Tibial nerve (tissue), 3 donors: ENCODE measurements around the gene SOX30.

Experiments
- POLR2A ChIP-seq, 2 donors: fragments of 450-650 bp; IDR thresholded peaks; one replicate each; pipeline ENCODE4 v1.6.1; 2017; ENCODE audit warnings: antibody characterized with exemption in 2 of 2, mild to moderate bottlenecking in 2 of 2, moderate library complexity in 2 of 2
- TF ChIP-seq, protein P1 (sequence below), 5 experiments: fragments of 200-600 bp in 3 of 5; fragments of 450-650 bp in 2 of 5; sonication (generic) in 3 of 5; IDR thresholded peaks; one replicate each; pipeline ENCODE4 v1.5.1; 2016 to 2019; ENCODE audit warnings: antibody characterized with exemption in 5 of 5, mild to moderate bottlenecking in 3 of 5, moderate library complexity in 2 of 5

DNA sequence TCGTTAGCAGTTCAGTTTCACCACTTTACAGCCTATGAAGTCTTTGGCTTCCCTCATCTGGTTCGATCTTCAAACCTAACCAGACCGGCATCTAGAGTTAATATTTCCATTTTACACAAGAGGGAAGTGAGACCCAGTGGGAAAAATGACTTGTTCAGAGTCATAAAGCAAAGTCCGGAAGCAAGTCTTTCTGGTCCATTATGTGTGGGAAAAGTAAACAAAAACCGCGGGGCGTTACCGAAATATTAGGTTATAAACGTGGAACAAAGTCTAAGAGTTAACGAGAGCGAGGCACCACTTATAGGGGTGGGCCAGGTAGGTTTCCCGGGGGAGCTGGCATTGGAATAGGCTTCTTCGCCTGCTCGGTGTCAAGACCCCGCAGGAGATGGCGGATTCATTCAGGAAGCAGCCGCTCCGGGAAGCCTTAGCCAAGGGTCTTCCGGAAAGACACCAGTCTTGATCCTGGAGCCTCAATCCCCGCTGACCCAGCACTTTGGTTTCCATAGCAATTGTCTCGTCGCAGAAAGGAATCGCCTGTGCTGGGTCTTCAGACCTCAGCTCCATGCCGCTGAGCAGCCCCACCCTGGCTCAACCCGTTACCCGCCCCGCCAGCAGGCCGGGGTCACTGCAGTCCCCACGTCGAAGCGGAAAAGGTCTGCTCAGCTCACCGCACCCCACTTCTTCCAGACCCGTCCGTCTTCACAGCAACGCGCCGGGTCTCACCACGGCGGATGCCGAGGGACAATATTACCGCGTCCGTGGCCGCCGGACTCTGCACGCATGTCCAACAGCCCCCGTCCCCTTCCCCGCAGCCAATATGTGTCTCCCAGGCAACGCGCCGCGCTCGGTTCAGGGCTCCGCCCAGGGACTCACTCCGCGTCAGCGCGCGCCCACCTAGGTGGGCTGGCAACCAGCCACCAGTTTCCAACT is 18.7 kb upstream of the SOX30 start, which contains the start of gene C5orf52:
- TF ChIP-seq, protein P1, sequence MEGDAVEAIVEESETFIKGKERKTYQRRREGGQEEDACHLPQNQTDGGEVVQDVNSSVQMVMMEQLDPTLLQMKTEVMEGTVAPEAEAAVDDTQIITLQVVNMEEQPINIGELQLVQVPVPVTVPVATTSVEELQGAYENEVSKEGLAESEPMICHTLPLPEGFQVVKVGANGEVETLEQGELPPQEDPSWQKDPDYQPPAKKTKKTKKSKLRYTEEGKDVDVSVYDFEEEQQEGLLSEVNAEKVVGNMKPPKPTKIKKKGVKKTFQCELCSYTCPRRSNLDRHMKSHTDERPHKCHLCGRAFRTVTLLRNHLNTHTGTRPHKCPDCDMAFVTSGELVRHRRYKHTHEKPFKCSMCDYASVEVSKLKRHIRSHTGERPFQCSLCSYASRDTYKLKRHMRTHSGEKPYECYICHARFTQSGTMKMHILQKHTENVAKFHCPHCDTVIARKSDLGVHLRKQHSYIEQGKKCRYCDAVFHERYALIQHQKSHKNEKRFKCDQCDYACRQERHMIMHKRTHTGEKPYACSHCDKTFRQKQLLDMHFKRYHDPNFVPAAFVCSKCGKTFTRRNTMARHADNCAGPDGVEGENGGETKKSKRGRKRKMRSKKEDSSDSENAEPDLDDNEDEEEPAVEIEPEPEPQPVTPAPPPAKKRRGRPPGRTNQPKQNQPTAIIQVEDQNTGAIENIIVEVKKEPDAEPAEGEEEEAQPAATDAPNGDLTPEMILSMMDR (IDR thresholded peaks at IDR 0.05), result no peak
- TF ChIP-seq POLR2A (IDR thresholded peaks at IDR 0.05), result no peak
